ENCODE data around the gene ASXL2.

- TF ChIP-seq, protein P1, sequence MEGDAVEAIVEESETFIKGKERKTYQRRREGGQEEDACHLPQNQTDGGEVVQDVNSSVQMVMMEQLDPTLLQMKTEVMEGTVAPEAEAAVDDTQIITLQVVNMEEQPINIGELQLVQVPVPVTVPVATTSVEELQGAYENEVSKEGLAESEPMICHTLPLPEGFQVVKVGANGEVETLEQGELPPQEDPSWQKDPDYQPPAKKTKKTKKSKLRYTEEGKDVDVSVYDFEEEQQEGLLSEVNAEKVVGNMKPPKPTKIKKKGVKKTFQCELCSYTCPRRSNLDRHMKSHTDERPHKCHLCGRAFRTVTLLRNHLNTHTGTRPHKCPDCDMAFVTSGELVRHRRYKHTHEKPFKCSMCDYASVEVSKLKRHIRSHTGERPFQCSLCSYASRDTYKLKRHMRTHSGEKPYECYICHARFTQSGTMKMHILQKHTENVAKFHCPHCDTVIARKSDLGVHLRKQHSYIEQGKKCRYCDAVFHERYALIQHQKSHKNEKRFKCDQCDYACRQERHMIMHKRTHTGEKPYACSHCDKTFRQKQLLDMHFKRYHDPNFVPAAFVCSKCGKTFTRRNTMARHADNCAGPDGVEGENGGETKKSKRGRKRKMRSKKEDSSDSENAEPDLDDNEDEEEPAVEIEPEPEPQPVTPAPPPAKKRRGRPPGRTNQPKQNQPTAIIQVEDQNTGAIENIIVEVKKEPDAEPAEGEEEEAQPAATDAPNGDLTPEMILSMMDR (IDR thresholded peaks at IDR 0.05): no peak
- TF ChIP-seq EP300 (IDR thresholded peaks at IDR 0.05): no peak
- TF ChIP-seq POLR2A (IDR thresholded peaks at IDR 0.05): no peak
These were observed 93.9 kb downstream of the ASXL2 start for GRCh38 chr2:25784404-25784803.

Data from upper lobe of left lung (tissue), 4 donors.